DND-41 (cell line): ENCODE measurements around the gene NINJ1.

Source experiments
- CTCF ChIP-seq: IDR thresholded peaks from 2 replicates; pipeline ENCODE4 v1.5.1; 2012; ENCODE audit warnings: borderline replicate concordance, low read length, moderate library complexity, mild to moderate bottlenecking; ENCODE audit not compliant: poor library complexity, severe bottlenecking; ENCODE audit errors: extremely low read depth
- EZH2 ChIP-seq: IDR thresholded peaks from 3 replicates; pipeline ENCODE4 v1.6.1; 2012; ENCODE audit warnings: borderline replicate concordance, low read depth, mild to moderate bottlenecking, moderate library complexity, low read length, inconsistent platforms; ENCODE audit not compliant: severe bottlenecking

- TF ChIP-seq CTCF (no peak), EZH2 (no peak)
These were observed 33.8 kb upstream of the NINJ1 start for GRCh38 chr9:93167838-93168237.
